ENCODE measurements around the gene RAET1G. TPM values are rescaled to one million over a fixed set of nuclear protein-coding genes. Genes with fewer than 3 reads are reported as not detected.

Gene RAET1G
- total RNA-seq, 3 donors from 2014 or later (not counting 1 experiment from before 2014, with no cell fraction given), result 0.43 TPM; not detected in 2

GRCh38 chr6:149942461-149942829 is 19.5 kb upstream of the RAET1G start:
- intact Hi-C loops (cut with micrococcal nuclease), result no loop called here
- H3K4me1 Mint-ChIP-seq, result peaks cover 13 to 31% of the 10 kb centered on the region in 2 donors
- H3K36me3 ChIP-seq (ENCODE audit: control insufficient read depth, insufficient read depth, low read length), result no peaks in the 10 kb centered on the region
- TF ChIP-seq, protein P1, sequence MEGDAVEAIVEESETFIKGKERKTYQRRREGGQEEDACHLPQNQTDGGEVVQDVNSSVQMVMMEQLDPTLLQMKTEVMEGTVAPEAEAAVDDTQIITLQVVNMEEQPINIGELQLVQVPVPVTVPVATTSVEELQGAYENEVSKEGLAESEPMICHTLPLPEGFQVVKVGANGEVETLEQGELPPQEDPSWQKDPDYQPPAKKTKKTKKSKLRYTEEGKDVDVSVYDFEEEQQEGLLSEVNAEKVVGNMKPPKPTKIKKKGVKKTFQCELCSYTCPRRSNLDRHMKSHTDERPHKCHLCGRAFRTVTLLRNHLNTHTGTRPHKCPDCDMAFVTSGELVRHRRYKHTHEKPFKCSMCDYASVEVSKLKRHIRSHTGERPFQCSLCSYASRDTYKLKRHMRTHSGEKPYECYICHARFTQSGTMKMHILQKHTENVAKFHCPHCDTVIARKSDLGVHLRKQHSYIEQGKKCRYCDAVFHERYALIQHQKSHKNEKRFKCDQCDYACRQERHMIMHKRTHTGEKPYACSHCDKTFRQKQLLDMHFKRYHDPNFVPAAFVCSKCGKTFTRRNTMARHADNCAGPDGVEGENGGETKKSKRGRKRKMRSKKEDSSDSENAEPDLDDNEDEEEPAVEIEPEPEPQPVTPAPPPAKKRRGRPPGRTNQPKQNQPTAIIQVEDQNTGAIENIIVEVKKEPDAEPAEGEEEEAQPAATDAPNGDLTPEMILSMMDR (IDR thresholded peaks at IDR 0.05), result no peak
- H3K9me3 ChIP-seq (ENCODE audit: control insufficient read depth, insufficient read depth, low read length), result no peaks in the 10 kb centered on the region
- H3K4me1 ChIP-seq (ENCODE audit: control insufficient read depth, insufficient read depth, low read length), result peaks cover 38% of the 10 kb centered on the region
- peaks cover 36% of the 10 kb centered on the region for H3K27me3 ChIP-seq (ENCODE audit: control insufficient read depth, insufficient read depth, low read length)
- peak overlapping the region; percentile 61 for H3K4me3 ChIP-seq (ENCODE audit: low read length)
- H3K36me3 Mint-ChIP-seq, result no peaks in the 10 kb centered on the region
- DNase-seq (peak in 1 of 2 donors; percentile 39), ATAC-seq (no peak)
- H3K27ac ChIP-seq (ENCODE audit: low read length), result no peak overlapping the region
- peak overlapping the region; percentile 59 to 89 for H3K27ac Mint-ChIP-seq
- peak overlapping the region; percentile 98 for H3K4me3 Mint-ChIP-seq
- H3K27me3 Mint-ChIP-seq (ENCODE audit: low read depth in 2 of 2), result peaks cover 29 to 33% of the 10 kb centered on the region in 2 donors
- 23% methylated on average over 11 of the region's 13 CpGs for WGBS (ENCODE audit: insufficient coverage)
- no peaks in the 10 kb centered on the region for H3K9me3 Mint-ChIP-seq

DNA sequence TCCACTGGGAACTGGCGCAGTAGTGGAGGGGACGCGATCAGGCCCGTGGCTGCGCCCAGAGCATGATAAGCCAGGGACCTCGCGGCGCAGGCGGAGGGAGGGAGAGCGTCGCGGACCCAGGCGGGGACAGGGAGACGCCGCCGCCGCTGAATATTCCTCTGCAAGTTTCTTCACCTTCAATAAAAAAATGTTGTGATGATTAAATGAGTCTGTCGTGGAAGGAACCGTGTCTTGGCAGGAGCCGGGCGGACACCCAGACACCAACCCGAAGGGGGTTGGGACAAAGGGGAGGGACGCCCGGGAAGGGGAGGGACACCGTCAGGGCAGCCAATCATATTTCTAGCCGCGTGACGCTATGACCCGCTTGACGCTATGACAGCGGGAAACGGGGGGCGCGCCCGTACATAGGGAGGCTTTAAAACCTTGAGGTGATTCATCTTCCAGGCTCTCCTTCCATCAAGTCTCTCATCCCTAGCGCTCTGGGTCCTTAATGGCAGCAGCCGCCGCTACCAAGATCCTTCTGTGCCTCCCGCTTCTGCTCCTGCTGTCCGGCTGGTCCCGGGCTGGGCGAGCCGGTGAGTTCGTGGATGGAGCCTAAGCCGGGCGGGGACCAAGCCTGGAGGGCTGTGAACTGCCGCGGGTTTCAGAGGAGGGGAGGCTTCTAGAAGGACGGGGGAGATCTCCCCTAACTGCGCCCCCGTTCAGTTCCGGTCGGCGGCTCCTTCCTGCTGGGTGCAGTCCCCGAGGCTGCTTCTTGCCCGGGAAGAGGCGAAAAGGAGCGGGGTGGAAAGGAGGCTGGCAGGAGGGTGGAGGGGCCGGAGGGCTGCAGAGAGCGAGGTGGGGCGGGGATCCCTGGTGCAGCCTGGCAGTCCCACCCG is 18.9 kb upstream of the RAET1G start, which contains the start of gene ULBP2:
TSS of gene ULBP2 (plus strand) at position 432 of the 878 bp plus-strand sequence. CDS start at position 491, 59 bp downstream.
- Histone ChIP-seq H3K4me1 (ENCODE audit: control insufficient read depth, insufficient read depth, low read length) (peaks cover 38% of the 10 kb centered on the region), H3K27me3 (ENCODE audit: control insufficient read depth, insufficient read depth, low read length) (peaks cover 42% of the 10 kb centered on the region), H3K36me3 (ENCODE audit: control insufficient read depth, insufficient read depth, low read length) (no peaks in the 10 kb centered on the region), H3K27ac (ENCODE audit: low read length) (no peak within 1 kb of the TSS), H3K9me3 (ENCODE audit: control insufficient read depth, insufficient read depth, low read length) (no peaks in the 10 kb centered on the region), H3K4me3 (ENCODE audit: low read length) (peak within 1 kb of the TSS; percentile 61)
- DNase-seq (peak; percentile 91 to 97), ATAC-seq (peak; percentile 87 to 96 (median 87))
- H3K4me3 Mint-ChIP-seq, result peak within 1 kb of the TSS; percentile 98
- WGBS (ENCODE audit: insufficient coverage), result under 1% methylated on average over 58 of the region's 62 CpGs
- H3K4me1 Mint-ChIP-seq, result peaks cover 13 to 31% of the 10 kb centered on the region in 2 donors
- H3K36me3 Mint-ChIP-seq, result no peaks in the 10 kb centered on the region
- peaks cover 35 to 39% of the 10 kb centered on the region in 2 donors for H3K27me3 Mint-ChIP-seq (ENCODE audit: low read depth in 2 of 2)
- TF ChIP-seq, protein P1 (IDR thresholded peaks at IDR 0.05), result no peak
- intact Hi-C loops (cut with micrococcal nuclease), result loop anchor here (2.0 kb wide), 2 partner anchors 21 to 63 kb away; partner anchors contain the start of gene ULBP1
- H3K9me3 Mint-ChIP-seq, result no peaks in the 10 kb centered on the region
- H3K27ac Mint-ChIP-seq, result peak within 1 kb of the TSS; percentile 86 to 89

GRCh38 chr6:149940672-149940982 is 17.7 kb upstream of the RAET1G start:
- ATAC-seq (no peak), DNase-seq (no peak)
- Histone ChIP-seq H3K4me3 (ENCODE audit: low read length) (no peak overlapping the region), H3K27me3 (ENCODE audit: control insufficient read depth, insufficient read depth, low read length) (peaks cover 53% of the 10 kb centered on the region), H3K36me3 (ENCODE audit: control insufficient read depth, insufficient read depth, low read length) (no peaks in the 10 kb centered on the region), H3K9me3 (ENCODE audit: control insufficient read depth, insufficient read depth, low read length) (no peaks in the 10 kb centered on the region), H3K4me1 (ENCODE audit: control insufficient read depth, insufficient read depth, low read length) (peaks cover 38% of the 10 kb centered on the region), H3K27ac (ENCODE audit: low read length) (no peak overlapping the region)
- H3K27ac Mint-ChIP-seq, result peak overlapping the region; percentile 85 to 89
- H3K9me3 Mint-ChIP-seq, result no peaks in the 10 kb centered on the region
- peaks cover 13 to 31% of the 10 kb centered on the region in 2 donors for H3K4me1 Mint-ChIP-seq
- H3K4me3 Mint-ChIP-seq, result peak overlapping the region; percentile 98
- WGBS (ENCODE audit: insufficient coverage), result 28% methylated on average over 6 of the region's 6 CpGs
- TF ChIP-seq, protein P1 (IDR thresholded peaks at IDR 0.05), result no peak
- peaks cover 43 to 51% of the 10 kb centered on the region in 2 donors for H3K27me3 Mint-ChIP-seq (ENCODE audit: low read depth in 2 of 2)
- intact Hi-C loops (cut with micrococcal nuclease), result loop anchor here (2.0 kb wide), 2 partner anchors 22 to 64 kb away; partner anchors contain the start of gene ULBP1
- H3K36me3 Mint-ChIP-seq, result no peaks in the 10 kb centered on the region

Data from natural killer cell (primary cell).